ENCODE results near the gene THADA. TPM values are rescaled to one million over a fixed set of nuclear protein-coding genes. Genes with fewer than 3 reads are reported as not detected.

THADA gene
- total and polyA plus RNA-seq, 7 experiments from 2014 or later, result 11.7 to 43.0 (median 39.6) TPM

- no peaks in the 10 kb centered on the region for H3K27me3 ChIP-seq (ENCODE audit: control insufficient read depth in 2 of 2, insufficient read depth in 2 of 2, low read length in 2 of 2)
- ChIA-PET POLR2A (no interaction called here), CTCF (no interaction called here)
- peaks cover 0 to 24% (median 5%) of the 10 kb centered on the region in 3 experiments for H3K36me3 ChIP-seq (ENCODE audit: control insufficient read depth in 2 of 3, insufficient read depth in 3 of 3, low read length in 3 of 3)
- no peaks in the 10 kb centered on the region for H3K4me1 ChIP-seq (ENCODE audit: control insufficient read depth in 2 of 2, insufficient read depth in 2 of 2, low read length in 2 of 2)
- peaks cover 7 to 17% (median 11%) of the 10 kb centered on the region in 7 donors for H3K4me1 Mint-ChIP-seq
- intact Hi-C loops (cut with micrococcal nuclease), result no loop called here
- H3K9me3 Mint-ChIP-seq, result no peaks in the 10 kb centered on the region
- H3K27ac ChIP-seq (ENCODE audit: low read depth, low read length), result no peak overlapping the region
- DNase-seq (no peak), ATAC-seq (no peak)
- no peaks in the 10 kb centered on the region for H3K9me3 ChIP-seq (ENCODE audit: control insufficient read depth in 2 of 3, low read length in 3 of 3)
- no peaks in the 10 kb centered on the region for H3K27me3 Mint-ChIP-seq
- H3K27ac Mint-ChIP-seq, result no peak overlapping the region
- H3K36me3 Mint-ChIP-seq, result peaks cover 0 to 36% (median 28%) of the 10 kb centered on the region in 5 donors
- H3K4me3 ChIP-seq (ENCODE audit: low read length), result no peak overlapping the region
- no peak overlapping the region for H3K4me3 Mint-ChIP-seq
Measured at GRCh38 chr2:43317680-43318079, 278.2 kb downstream of the THADA start.

GRCh38 chr2:43317194-43317593, 278.6 kb downstream of the THADA start:
- no peak overlapping the region for H3K4me3 Mint-ChIP-seq
- intact Hi-C loops (cut with micrococcal nuclease), result no loop called here
- H3K9me3 Mint-ChIP-seq, result no peaks in the 10 kb centered on the region
- ATAC-seq (no peak), DNase-seq (no peak)
- H3K4me1 Mint-ChIP-seq, result peaks cover 7 to 17% (median 11%) of the 10 kb centered on the region in 7 donors
- Histone ChIP-seq H3K4me3 (ENCODE audit: low read length) (no peak overlapping the region), H3K27ac (ENCODE audit: low read depth, low read length) (no peak overlapping the region), H3K27me3 (ENCODE audit: control insufficient read depth in 2 of 2, insufficient read depth in 2 of 2, low read length in 2 of 2) (no peaks in the 10 kb centered on the region), H3K4me1 (ENCODE audit: control insufficient read depth in 2 of 2, insufficient read depth in 2 of 2, low read length in 2 of 2) (no peaks in the 10 kb centered on the region), H3K9me3 (ENCODE audit: control insufficient read depth in 2 of 3, low read length in 3 of 3) (no peaks in the 10 kb centered on the region), H3K36me3 (ENCODE audit: control insufficient read depth in 2 of 3, insufficient read depth in 3 of 3, low read length in 3 of 3) (peaks cover 0 to 24% (median 5%) of the 10 kb centered on the region in 3 experiments)
- H3K27ac Mint-ChIP-seq, result no peak overlapping the region
- H3K36me3 Mint-ChIP-seq, result peaks cover 0 to 41% (median 28%) of the 10 kb centered on the region in 5 donors
- no peaks in the 10 kb centered on the region for H3K27me3 Mint-ChIP-seq
- ChIA-PET POLR2A (no interaction called here), CTCF (interaction anchor here (1.5 kb wide), 1 partner anchor 11 kb away, joined by 3 read pairs; no protein-coding TSS in a partner anchor)

- no peaks in the 10 kb centered on the region for H3K4me1 ChIP-seq (ENCODE audit: control insufficient read depth in 2 of 2, insufficient read depth in 2 of 2, low read length in 2 of 2)
- no peak overlapping the region for H3K4me3 Mint-ChIP-seq
- H3K4me3 ChIP-seq (ENCODE audit: low read length), result no peak overlapping the region
- ATAC-seq (no peak), DNase-seq (no peak)
- no peaks in the 10 kb centered on the region for H3K27me3 Mint-ChIP-seq
- H3K36me3 ChIP-seq (ENCODE audit: control insufficient read depth in 2 of 3, insufficient read depth in 3 of 3, low read length in 3 of 3), result peaks cover 0 to 13% (median 0%) of the 10 kb centered on the region in 3 experiments
- peaks cover 0 to 46% (median 26%) of the 10 kb centered on the region in 5 donors for H3K36me3 Mint-ChIP-seq
- H3K9me3 Mint-ChIP-seq, result no peaks in the 10 kb centered on the region
- H3K4me1 Mint-ChIP-seq, result peaks cover 7 to 17% (median 11%) of the 10 kb centered on the region in 7 donors
- no peaks in the 10 kb centered on the region for H3K27me3 ChIP-seq (ENCODE audit: control insufficient read depth in 2 of 2, insufficient read depth in 2 of 2, low read length in 2 of 2)
- no peak overlapping the region for H3K27ac ChIP-seq (ENCODE audit: low read depth, low read length)
- ChIA-PET POLR2A (no interaction called here), CTCF (no interaction called here)
- H3K9me3 ChIP-seq (ENCODE audit: control insufficient read depth in 2 of 3, low read length in 3 of 3), result no peaks in the 10 kb centered on the region
- intact Hi-C loops (cut with micrococcal nuclease), result no loop called here
- peak overlapping the region in 1 of 9 donors; percentile 38 for H3K27ac Mint-ChIP-seq
Measured at GRCh38 chr2:43315482-43315881, 280.4 kb downstream of the THADA start.

- no peak overlapping the region for H3K27ac ChIP-seq (ENCODE audit: low read depth, low read length)
- intact Hi-C loops (cut with micrococcal nuclease), result no loop called here
- DNase-seq, result no peak
- CTCF ChIA-PET, result no interaction called here
- peaks cover 0 to 4% (median 0%) of the 10 kb centered on the region in 3 experiments for H3K36me3 ChIP-seq (ENCODE audit: control insufficient read depth in 2 of 3, insufficient read depth in 3 of 3, low read length in 3 of 3)
- no peaks in the 10 kb centered on the region for H3K9me3 ChIP-seq (ENCODE audit: control insufficient read depth in 2 of 3, low read length in 3 of 3)
- Mint-ChIP-seq H3K4me3 (no peak overlapping the region), H3K4me1 (peaks cover 7 to 15% (median 11%) of the 10 kb centered on the region in 7 donors), H3K36me3 (peaks cover 0 to 41% (median 22%) of the 10 kb centered on the region in 5 donors), H3K27me3 (no peaks in the 10 kb centered on the region), H3K9me3 (no peaks in the 10 kb centered on the region), H3K27ac (peak overlapping the region in 1 of 9 donors; percentile 15)
- H3K4me3 ChIP-seq (ENCODE audit: low read length), result no peak overlapping the region
- POLR2A ChIA-PET, result no interaction called here
- no peak for ATAC-seq
- no peaks in the 10 kb centered on the region for H3K4me1 ChIP-seq (ENCODE audit: control insufficient read depth in 2 of 2, insufficient read depth in 2 of 2, low read length in 2 of 2)
- no peaks in the 10 kb centered on the region for H3K27me3 ChIP-seq (ENCODE audit: control insufficient read depth in 2 of 2, insufficient read depth in 2 of 2, low read length in 2 of 2)
Measured at GRCh38 chr2:43314299-43314927, 281.4 kb downstream of the THADA start.

- ChIA-PET POLR2A (no interaction called here), CTCF (no interaction called here)
- H3K9me3 ChIP-seq (ENCODE audit: control insufficient read depth in 2 of 3, low read length in 3 of 3), result no peaks in the 10 kb centered on the region
- H3K27ac Mint-ChIP-seq, result no peak overlapping the region
- H3K4me1 ChIP-seq (ENCODE audit: control insufficient read depth in 2 of 2, insufficient read depth in 2 of 2, low read length in 2 of 2), result no peaks in the 10 kb centered on the region
- no peaks in the 10 kb centered on the region for H3K36me3 ChIP-seq (ENCODE audit: control insufficient read depth in 2 of 3, insufficient read depth in 3 of 3, low read length in 3 of 3)
- no peaks in the 10 kb centered on the region for H3K27me3 ChIP-seq (ENCODE audit: control insufficient read depth in 2 of 2, insufficient read depth in 2 of 2, low read length in 2 of 2)
- no peaks in the 10 kb centered on the region for H3K27me3 Mint-ChIP-seq
- no peaks in the 10 kb centered on the region for H3K9me3 Mint-ChIP-seq
- H3K4me3 ChIP-seq (ENCODE audit: low read length), result no peak overlapping the region
- intact Hi-C loops (cut with micrococcal nuclease), result no loop called here
- H3K4me1 Mint-ChIP-seq, result peaks cover 7 to 12% (median 8%) of the 10 kb centered on the region in 7 donors
- no peak for ATAC-seq
- no peak for DNase-seq
- H3K36me3 Mint-ChIP-seq, result peaks cover 0 to 44% (median 25%) of the 10 kb centered on the region in 5 donors
- H3K27ac ChIP-seq (ENCODE audit: low read depth, low read length), result no peak overlapping the region
- H3K4me3 Mint-ChIP-seq, result no peak overlapping the region
Measured at GRCh38 chr2:43313642-43314017, 282.2 kb downstream of the THADA start.

GRCh38 chr2:43312755-43313641, 282.8 kb downstream of the THADA start:
- Mint-ChIP-seq H3K27ac (peak overlapping the region in 1 of 9 donors; percentile 11), H3K4me1 (peaks cover 7 to 13% (median 12%) of the 10 kb centered on the region in 7 donors), H3K36me3 (peaks cover 0 to 50% (median 25%) of the 10 kb centered on the region in 5 donors), H3K27me3 (no peaks in the 10 kb centered on the region), H3K9me3 (no peaks in the 10 kb centered on the region), H3K4me3 (no peak overlapping the region)
- intact Hi-C loops (cut with micrococcal nuclease), result no loop called here
- CTCF ChIA-PET, result interaction anchor here (0.7 kb wide), 1 partner anchor 727 kb away, joined by 4 read pairs; no protein-coding TSS in a partner anchor
- no peak for ATAC-seq
- POLR2A ChIA-PET, result no interaction called here
- Histone ChIP-seq H3K4me3 (ENCODE audit: low read length) (no peak overlapping the region), H3K36me3 (ENCODE audit: control insufficient read depth in 2 of 3, insufficient read depth in 3 of 3, low read length in 3 of 3) (no peaks in the 10 kb centered on the region), H3K4me1 (ENCODE audit: control insufficient read depth in 2 of 2, insufficient read depth in 2 of 2, low read length in 2 of 2) (no peaks in the 10 kb centered on the region), H3K9me3 (ENCODE audit: control insufficient read depth in 2 of 3, low read length in 3 of 3) (no peaks in the 10 kb centered on the region), H3K27me3 (ENCODE audit: control insufficient read depth in 2 of 2, insufficient read depth in 2 of 2, low read length in 2 of 2) (no peaks in the 10 kb centered on the region), H3K27ac (ENCODE audit: low read depth, low read length) (no peak overlapping the region)
- no peak for DNase-seq
